ENCODE data around the gene ENKUR.

The ENKUR gene

GRCh38 chr10:24953675-24954074, 62.3 kb downstream of the ENKUR start:
- no peak overlapping the region for H3K4me3 ChIP-seq (ENCODE audit: low read length)
- WGBS (ENCODE audit: extremely low coverage, insufficient coverage, low lambda C conversion rate) = no CpG with 5 or more reads among the region's 11 CpGs

DNA sequence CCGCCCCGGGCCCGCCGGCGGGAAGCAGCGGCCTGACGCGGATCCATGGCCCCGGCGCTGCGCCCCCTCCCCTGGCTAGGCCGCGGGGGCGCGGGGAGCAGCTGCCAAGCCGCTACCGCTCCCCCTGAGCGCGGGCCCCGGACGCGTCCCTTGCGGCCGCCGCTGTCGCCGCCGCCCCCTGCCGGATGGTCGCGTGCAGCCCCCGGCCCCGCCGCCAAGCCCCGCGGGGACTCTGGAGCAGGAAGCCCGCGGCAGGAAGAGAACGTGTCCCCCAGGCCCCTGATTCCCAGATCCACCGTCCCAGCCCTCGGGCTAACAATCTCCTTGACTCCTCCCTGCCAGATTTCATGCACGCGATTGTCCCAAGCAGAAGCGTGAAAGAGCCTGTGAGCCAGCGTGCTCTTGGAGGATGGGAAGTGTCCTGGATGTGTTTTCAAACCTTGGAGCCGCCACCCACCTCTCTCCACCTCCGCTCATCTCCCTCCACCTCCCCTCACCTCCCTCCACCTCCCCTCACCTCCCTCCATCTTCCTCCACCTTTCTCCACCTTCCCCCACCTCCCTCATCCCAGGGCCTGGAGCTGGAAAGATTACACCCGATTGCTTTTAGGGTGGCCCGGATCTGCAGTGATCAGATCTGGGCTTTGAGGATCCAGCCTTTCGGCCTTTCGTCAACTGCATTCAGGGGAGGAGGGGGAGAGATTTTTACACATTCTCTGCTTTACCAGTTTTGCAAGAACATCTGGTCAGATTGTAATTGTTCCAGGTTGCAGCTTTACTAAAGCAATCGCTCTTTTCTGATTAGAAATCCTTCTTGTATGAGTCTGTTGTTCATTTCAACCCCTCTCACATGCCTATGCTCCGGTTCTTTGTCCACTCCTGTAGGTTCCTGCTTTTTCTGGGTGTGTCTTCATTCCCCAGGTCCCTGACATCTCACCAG, 63.0 kb downstream of the ENKUR start:
- Histone ChIP-seq H4K5ac (ENCODE audit: low read length) (peak overlapping the region; percentile 5), H3K36me3 (ENCODE audit: control insufficient read depth, insufficient read depth, low read length) (no peaks in the 10 kb centered on the region), H3K27ac (ENCODE audit: low read depth, low read length) (peak overlapping the region; percentile 97), H3K79me2 (ENCODE audit: control insufficient read depth, insufficient read depth, low read length) (no peaks in the 10 kb centered on the region), H3K9ac (ENCODE audit: low read length) (peak overlapping the region; percentile 87), H2AK5ac (ENCODE audit: low read length) (no peak overlapping the region), H2BK120ac (ENCODE audit: low read depth, low read length) (no peak overlapping the region), H3K18ac (ENCODE audit: low read length) (peak overlapping the region; percentile 98), H3K23ac (ENCODE audit: low read length) (no peak overlapping the region), H2BK5ac (ENCODE audit: low read length) (peak overlapping the region; percentile 69), H3K4me2 (ENCODE audit: low read length) (peak overlapping the region; percentile 59), H3K4me1 (ENCODE audit: control insufficient read depth, low read depth, low read length) (peaks cover 20% of the 10 kb centered on the region), H4K8ac (ENCODE audit: low read depth, low read length) (peak overlapping the region; percentile 89), H3K56ac (ENCODE audit: low read length) (peak overlapping the region; percentile 95), H3K27me3 (ENCODE audit: insufficient read depth, low read length, poor library complexity) (no peaks in the 10 kb centered on the region), H3K4ac (ENCODE audit: low read depth, low read length) (peak overlapping the region; percentile 99), H2BK15ac (replicated peaks; ENCODE audit: low read depth) (no peak overlapping the region), H3K79me1 (ENCODE audit: low read length) (no peaks in the 10 kb centered on the region), H3K4me3 (ENCODE audit: low read length) (peak overlapping the region; percentile 21)
- WGBS (ENCODE audit: extremely low coverage, insufficient coverage, low lambda C conversion rate) = no CpG with 5 or more reads among the region's 53 CpGs
- DNase-seq = peak; percentile 93

More at GRCh38 chr10:24953675-24954074, 62.3 kb downstream of the ENKUR start:
- H3K4me2 ChIP-seq (ENCODE audit: low read length) = peak overlapping the region; percentile 0
- H3K79me1 ChIP-seq (ENCODE audit: low read length) = no peaks in the 10 kb centered on the region
- H3K4me1 ChIP-seq (ENCODE audit: control insufficient read depth, low read depth, low read length) = peaks cover 20% of the 10 kb centered on the region
- no peak overlapping the region for H3K4ac ChIP-seq (ENCODE audit: low read depth, low read length)
- peak overlapping the region; percentile 98 for H3K18ac ChIP-seq (ENCODE audit: low read length)
- no peak overlapping the region for H2BK120ac ChIP-seq (ENCODE audit: low read depth, low read length)
- no peak overlapping the region for H2BK15ac ChIP-seq (replicated peaks; ENCODE audit: low read depth)
- H2AK5ac ChIP-seq (ENCODE audit: low read length) = no peak overlapping the region
- H3K27ac ChIP-seq (ENCODE audit: low read depth, low read length) = no peak overlapping the region
- H3K79me2 ChIP-seq (ENCODE audit: control insufficient read depth, insufficient read depth, low read length) = no peaks in the 10 kb centered on the region
- peak overlapping the region; percentile 89 for H4K8ac ChIP-seq (ENCODE audit: low read depth, low read length)
- no peak overlapping the region for H3K23ac ChIP-seq (ENCODE audit: low read length)
- H3K9ac ChIP-seq (ENCODE audit: low read length) = peak overlapping the region; percentile 87
- no peaks in the 10 kb centered on the region for H3K36me3 ChIP-seq (ENCODE audit: control insufficient read depth, insufficient read depth, low read length)
- H3K27me3 ChIP-seq (ENCODE audit: insufficient read depth, low read length, poor library complexity) = no peaks in the 10 kb centered on the region
- H4K5ac ChIP-seq (ENCODE audit: low read length) = peak overlapping the region; percentile 5
- H2BK5ac ChIP-seq (ENCODE audit: low read length) = no peak overlapping the region
- no peak for DNase-seq
- peak overlapping the region; percentile 95 for H3K56ac ChIP-seq (ENCODE audit: low read length)

DNA sequence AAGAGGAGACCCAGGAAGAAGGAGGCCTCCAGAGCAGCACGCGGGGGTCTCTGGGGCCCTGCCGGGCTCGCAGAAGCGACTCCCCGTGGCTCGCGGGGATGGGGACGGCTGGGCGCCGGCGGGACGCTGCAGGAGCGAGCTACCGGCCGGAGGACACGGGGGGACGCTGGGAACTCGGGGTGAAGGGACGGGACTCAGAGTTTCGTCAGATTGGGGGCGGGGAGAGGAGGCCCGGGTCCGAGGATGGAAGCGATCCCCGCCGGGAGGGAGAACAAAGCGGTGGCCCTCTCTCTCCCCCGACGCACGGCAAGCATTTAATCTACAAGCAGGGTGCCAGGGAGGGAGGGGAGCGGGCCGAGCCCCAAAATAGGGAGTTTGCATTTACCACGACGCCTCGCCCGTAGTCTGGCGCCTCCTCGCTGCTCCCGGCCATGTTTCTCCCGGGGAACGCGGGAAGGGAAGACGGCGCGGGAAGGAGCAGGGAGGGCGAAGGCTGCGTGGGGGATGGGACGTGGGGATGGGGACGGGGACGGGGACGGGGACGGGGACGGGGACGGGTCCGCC, 63.7 kb downstream of the ENKUR start, which contains the start of gene PRTFDC1:
Gene PRTFDC1 (minus strand): TSS at position 464 of the 564 bp plus-strand sequence. CDS start 31 bp downstream, at position 433.
- Histone ChIP-seq H2BK5ac (ENCODE audit: low read length) (peak within 1 kb of the TSS; percentile 86), H3K79me1 (ENCODE audit: low read length) (no peaks in the 10 kb centered on the region), H3K27me3 (ENCODE audit: insufficient read depth, low read length, poor library complexity) (no peaks in the 10 kb centered on the region), H3K27ac (ENCODE audit: low read depth, low read length) (peak within 1 kb of the TSS; percentile 97), H4K5ac (ENCODE audit: low read length) (peak within 1 kb of the TSS; percentile 5), H2BK15ac (replicated peaks; ENCODE audit: low read depth) (no peak within 1 kb of the TSS), H3K9ac (ENCODE audit: low read length) (peak within 1 kb of the TSS; percentile 87), H4K8ac (ENCODE audit: low read depth, low read length) (peak within 1 kb of the TSS; percentile 89), H2BK120ac (ENCODE audit: low read depth, low read length) (peak within 1 kb of the TSS; percentile 96), H3K18ac (ENCODE audit: low read length) (peak within 1 kb of the TSS; percentile 98), H3K79me2 (ENCODE audit: control insufficient read depth, insufficient read depth, low read length) (no peaks in the 10 kb centered on the region), H3K4ac (ENCODE audit: low read depth, low read length) (peak within 1 kb of the TSS; percentile 99), H3K36me3 (ENCODE audit: control insufficient read depth, insufficient read depth, low read length) (no peaks in the 10 kb centered on the region), H3K56ac (ENCODE audit: low read length) (peak within 1 kb of the TSS; percentile 95), H3K23ac (ENCODE audit: low read length) (no peak within 1 kb of the TSS), H3K4me1 (ENCODE audit: control insufficient read depth, low read depth, low read length) (peaks cover 20% of the 10 kb centered on the region), H3K4me2 (ENCODE audit: low read length) (peak within 1 kb of the TSS; percentile 59), H2AK5ac (ENCODE audit: low read length) (no peak within 1 kb of the TSS), H3K4me3 (ENCODE audit: low read length) (peak within 1 kb of the TSS; percentile 47)
- no CpG with 5 or more reads among the region's 56 CpGs for WGBS (ENCODE audit: extremely low coverage, insufficient coverage, low lambda C conversion rate)
- DNase-seq = peak; percentile 74

DNA sequence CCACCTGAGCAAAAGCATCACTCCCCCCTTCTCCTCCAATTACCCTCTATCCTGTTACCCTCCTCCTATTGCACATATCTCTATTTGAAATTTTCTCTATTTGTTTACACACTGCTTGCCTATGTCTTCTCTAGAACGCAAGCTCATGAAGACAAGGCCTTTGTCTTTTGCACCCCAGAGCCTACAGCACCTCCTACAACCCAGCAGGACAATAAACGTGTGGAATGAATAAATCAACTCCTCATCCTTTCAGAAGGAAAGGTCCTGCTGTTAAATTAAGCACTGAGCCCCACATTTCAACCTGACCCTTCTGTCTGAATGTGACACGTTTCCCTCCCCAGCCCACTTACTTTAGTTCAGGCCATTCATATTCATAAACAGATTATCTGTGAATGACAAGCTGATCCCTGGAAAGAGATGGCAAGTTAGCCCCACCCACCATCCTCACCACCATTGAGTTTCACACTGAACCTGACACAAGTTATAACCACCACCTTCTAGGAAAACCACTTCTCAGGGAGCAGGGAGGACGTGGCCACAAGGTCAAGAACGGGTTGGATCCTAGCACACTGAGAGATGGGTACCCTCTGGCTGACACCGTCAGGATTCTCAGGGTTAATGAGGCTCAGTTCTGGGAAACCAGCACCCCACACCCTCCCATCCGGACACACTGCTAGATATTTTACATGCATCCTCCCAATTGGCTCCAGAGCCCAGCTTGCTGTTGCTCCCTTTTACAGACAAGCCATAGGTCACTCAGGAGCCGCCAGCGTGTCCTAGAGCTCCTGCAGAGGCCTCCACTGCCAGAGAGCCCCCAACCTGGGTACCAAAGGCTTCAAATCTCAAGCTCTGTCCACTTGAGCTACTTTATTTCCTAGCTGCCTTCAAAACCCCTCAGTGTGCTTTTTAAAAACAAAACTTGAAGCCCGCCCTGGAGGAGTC, 64.5 kb downstream of the ENKUR start:
- Histone ChIP-seq H3K23ac (ENCODE audit: low read length) (no peak overlapping the region), H3K79me2 (ENCODE audit: control insufficient read depth, insufficient read depth, low read length) (no peaks in the 10 kb centered on the region), H2BK5ac (ENCODE audit: low read length) (peak overlapping the region; percentile 71), H3K9ac (ENCODE audit: low read length) (peak overlapping the region; percentile 87), H3K18ac (ENCODE audit: low read length) (peak overlapping the region; percentile 98), H3K4ac (ENCODE audit: low read depth, low read length) (peak overlapping the region; percentile 99), H3K4me3 (ENCODE audit: low read length) (no peak overlapping the region), H3K4me1 (ENCODE audit: control insufficient read depth, low read depth, low read length) (peaks cover 20% of the 10 kb centered on the region), H2BK15ac (replicated peaks; ENCODE audit: low read depth) (no peak overlapping the region), H4K5ac (ENCODE audit: low read length) (no peak overlapping the region), H3K4me2 (ENCODE audit: low read length) (peak overlapping the region; percentile 8), H2BK120ac (ENCODE audit: low read depth, low read length) (peak overlapping the region; percentile 96), H3K56ac (ENCODE audit: low read length) (peak overlapping the region; percentile 95), H3K79me1 (ENCODE audit: low read length) (no peaks in the 10 kb centered on the region), H3K36me3 (ENCODE audit: control insufficient read depth, insufficient read depth, low read length) (no peaks in the 10 kb centered on the region), H4K8ac (ENCODE audit: low read depth, low read length) (no peak overlapping the region), H3K27me3 (ENCODE audit: insufficient read depth, low read length, poor library complexity) (no peaks in the 10 kb centered on the region), H3K27ac (ENCODE audit: low read depth, low read length) (peak overlapping the region; percentile 97), H2AK5ac (ENCODE audit: low read length) (no peak overlapping the region)
- peak; percentile 89 for DNase-seq
- WGBS (ENCODE audit: extremely low coverage, insufficient coverage, low lambda C conversion rate) = no CpG with 5 or more reads among the region's 10 CpGs

GRCh38 chr10:24950439-24950838, 65.5 kb downstream of the ENKUR start:
- Histone ChIP-seq H3K9ac (ENCODE audit: low read length) (no peak overlapping the region), H3K36me3 (ENCODE audit: control insufficient read depth, insufficient read depth, low read length) (no peaks in the 10 kb centered on the region), H3K79me2 (ENCODE audit: control insufficient read depth, insufficient read depth, low read length) (no peaks in the 10 kb centered on the region), H3K18ac (ENCODE audit: low read length) (no peak overlapping the region), H3K27ac (ENCODE audit: low read depth, low read length) (no peak overlapping the region), H3K4me1 (ENCODE audit: control insufficient read depth, low read depth, low read length) (peaks cover 20% of the 10 kb centered on the region), H3K23ac (ENCODE audit: low read length) (no peak overlapping the region), H2AK5ac (ENCODE audit: low read length) (no peak overlapping the region), H3K27me3 (ENCODE audit: insufficient read depth, low read length, poor library complexity) (no peaks in the 10 kb centered on the region), H3K4me3 (ENCODE audit: low read length) (no peak overlapping the region), H2BK15ac (replicated peaks; ENCODE audit: low read depth) (no peak overlapping the region), H4K8ac (ENCODE audit: low read depth, low read length) (no peak overlapping the region), H4K5ac (ENCODE audit: low read length) (no peak overlapping the region), H3K56ac (ENCODE audit: low read length) (no peak overlapping the region), H2BK120ac (ENCODE audit: low read depth, low read length) (no peak overlapping the region), H3K4me2 (ENCODE audit: low read length) (no peak overlapping the region), H3K79me1 (ENCODE audit: low read length) (no peaks in the 10 kb centered on the region), H3K4ac (ENCODE audit: low read depth, low read length) (no peak overlapping the region), H2BK5ac (ENCODE audit: low read length) (no peak overlapping the region)
- DNase-seq = no peak
- WGBS (ENCODE audit: extremely low coverage, insufficient coverage, low lambda C conversion rate) = no CpG with 5 or more reads among the region's 5 CpGs
